ENCODE results near the gene CNGA2.

The CNGA2 gene

DNA sequence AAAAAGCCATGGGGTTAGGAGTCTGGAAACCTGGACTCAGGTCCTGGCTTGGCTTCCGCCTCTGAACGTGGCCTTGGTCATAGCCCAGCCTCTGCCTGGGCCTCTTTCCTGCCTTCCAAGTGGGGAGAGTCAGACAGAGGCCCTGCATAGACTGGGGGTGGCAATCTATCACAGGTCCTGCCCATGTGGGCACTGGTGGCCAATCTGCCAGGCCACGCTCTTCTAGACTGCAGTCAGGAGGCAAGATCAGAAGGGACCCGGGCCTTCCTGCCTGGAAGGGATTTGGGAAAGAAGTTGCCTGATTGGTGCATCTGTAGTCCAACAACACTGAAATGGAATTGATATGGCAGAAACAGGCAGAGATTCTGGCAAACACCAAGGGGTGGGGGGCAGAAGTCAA is 46.1 kb downstream of the CNGA2 start:
- Histone ChIP-seq H3K9me3 (replicated peaks; ENCODE audit: insufficient read depth, low read length) (no peaks in the 10 kb centered on the region), H3K27ac (ENCODE audit: low read length) (no peak overlapping the region), H3K27me3 (replicated peaks; ENCODE audit: insufficient read depth, low read length) (no peaks in the 10 kb centered on the region)

DNA sequence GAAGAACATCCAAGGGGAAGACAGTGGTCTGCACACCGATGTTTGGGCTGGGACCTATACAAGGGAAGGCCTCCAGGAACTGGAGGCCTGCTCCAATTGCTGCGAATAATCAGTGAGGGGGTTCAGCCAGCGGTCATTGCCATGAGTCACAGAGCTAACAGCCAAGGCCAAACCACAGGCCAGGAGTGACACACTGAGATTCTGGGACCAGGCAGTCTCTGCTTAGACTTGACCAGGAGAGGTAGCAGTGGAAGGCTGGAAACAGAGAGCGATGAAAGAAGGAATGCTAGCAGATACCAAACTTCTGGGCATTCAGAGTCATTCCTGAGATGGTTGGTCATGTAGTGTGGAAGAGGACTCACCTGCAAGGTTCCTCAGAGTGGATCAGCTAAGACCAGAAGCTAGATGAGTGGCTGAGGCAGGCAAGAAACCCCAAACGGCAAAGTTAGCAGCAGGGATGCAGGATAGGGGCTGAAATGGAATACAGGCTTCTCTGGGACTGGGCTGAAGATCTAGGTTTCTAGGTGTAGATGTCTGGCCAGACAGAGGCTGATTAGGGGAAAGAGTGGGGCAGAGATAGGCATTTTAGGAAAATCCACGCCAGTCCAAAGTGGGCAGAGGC is 54.7 kb downstream of the CNGA2 start:
- Histone ChIP-seq H3K4me1 (ENCODE audit: low read length) (no peaks in the 10 kb centered on the region), H3K27ac (ENCODE audit: low read length) (no peak overlapping the region), H4K20me1 (ENCODE audit: insufficient read depth, low read length) (no peaks in the 10 kb centered on the region), H2AFZ (ENCODE audit: low read length) (no peak overlapping the region), H3K27me3 (replicated peaks; ENCODE audit: insufficient read depth, low read length) (no peaks in the 10 kb centered on the region), H3K36me3 (replicated peaks; ENCODE audit: insufficient read depth, low read length) (no peaks in the 10 kb centered on the region), H3K9me2 (replicated peaks; ENCODE audit: insufficient read depth, low read length) (no peaks in the 10 kb centered on the region), H3F3A (ENCODE audit: insufficient read depth, low read length) (no peaks in the 10 kb centered on the region), H3K4me3 (ENCODE audit: low read length) (no peak overlapping the region), H3K4me2 (ENCODE audit: low read depth, low read length) (no peak overlapping the region), H3K79me2 (ENCODE audit: low read length) (no peaks in the 10 kb centered on the region), H3K9me3 (replicated peaks; ENCODE audit: insufficient read depth, low read length) (no peaks in the 10 kb centered on the region), H3K9ac (ENCODE audit: low read length) (no peak overlapping the region)
- no peak for DNase-seq
- TF ChIP-seq EZH2phosphoT487 (IDR thresholded peaks at IDR 0.05; ENCODE audit: low read length) (no peak), EZH2 (optimal IDR thresholded peaks at IDR 0.05; ENCODE audit: low read depth, low read length) (no peak)
- TF ChIP-seq, protein P1, sequence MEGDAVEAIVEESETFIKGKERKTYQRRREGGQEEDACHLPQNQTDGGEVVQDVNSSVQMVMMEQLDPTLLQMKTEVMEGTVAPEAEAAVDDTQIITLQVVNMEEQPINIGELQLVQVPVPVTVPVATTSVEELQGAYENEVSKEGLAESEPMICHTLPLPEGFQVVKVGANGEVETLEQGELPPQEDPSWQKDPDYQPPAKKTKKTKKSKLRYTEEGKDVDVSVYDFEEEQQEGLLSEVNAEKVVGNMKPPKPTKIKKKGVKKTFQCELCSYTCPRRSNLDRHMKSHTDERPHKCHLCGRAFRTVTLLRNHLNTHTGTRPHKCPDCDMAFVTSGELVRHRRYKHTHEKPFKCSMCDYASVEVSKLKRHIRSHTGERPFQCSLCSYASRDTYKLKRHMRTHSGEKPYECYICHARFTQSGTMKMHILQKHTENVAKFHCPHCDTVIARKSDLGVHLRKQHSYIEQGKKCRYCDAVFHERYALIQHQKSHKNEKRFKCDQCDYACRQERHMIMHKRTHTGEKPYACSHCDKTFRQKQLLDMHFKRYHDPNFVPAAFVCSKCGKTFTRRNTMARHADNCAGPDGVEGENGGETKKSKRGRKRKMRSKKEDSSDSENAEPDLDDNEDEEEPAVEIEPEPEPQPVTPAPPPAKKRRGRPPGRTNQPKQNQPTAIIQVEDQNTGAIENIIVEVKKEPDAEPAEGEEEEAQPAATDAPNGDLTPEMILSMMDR (IDR thresholded peaks at IDR 0.05; ENCODE audit: low read length) = no peak

More for the DNA sequence above, 46.1 kb downstream of the CNGA2 start:
- Histone ChIP-seq H3K4me1 (ENCODE audit: low read length) (no peaks in the 10 kb centered on the region), H3K9ac (ENCODE audit: low read length) (no peak overlapping the region), H3K79me2 (ENCODE audit: low read length) (no peaks in the 10 kb centered on the region), H2AFZ (ENCODE audit: low read length) (no peak overlapping the region), H3F3A (ENCODE audit: insufficient read depth, low read length) (no peaks in the 10 kb centered on the region), H3K4me2 (ENCODE audit: low read depth, low read length) (no peak overlapping the region), H4K20me1 (ENCODE audit: insufficient read depth, low read length) (no peaks in the 10 kb centered on the region), H3K9me2 (replicated peaks; ENCODE audit: insufficient read depth, low read length) (no peaks in the 10 kb centered on the region), H3K4me3 (ENCODE audit: low read length) (no peak overlapping the region), H3K36me3 (replicated peaks; ENCODE audit: insufficient read depth, low read length) (no peaks in the 10 kb centered on the region)
- no peak for DNase-seq
- TF ChIP-seq EZH2phosphoT487 (IDR thresholded peaks at IDR 0.05; ENCODE audit: low read length) (no peak), EZH2 (optimal IDR thresholded peaks at IDR 0.05; ENCODE audit: low read depth, low read length) (no peak)
- TF ChIP-seq, protein P1 (IDR thresholded peaks at IDR 0.05; ENCODE audit: low read length) = no peak

DNA sequence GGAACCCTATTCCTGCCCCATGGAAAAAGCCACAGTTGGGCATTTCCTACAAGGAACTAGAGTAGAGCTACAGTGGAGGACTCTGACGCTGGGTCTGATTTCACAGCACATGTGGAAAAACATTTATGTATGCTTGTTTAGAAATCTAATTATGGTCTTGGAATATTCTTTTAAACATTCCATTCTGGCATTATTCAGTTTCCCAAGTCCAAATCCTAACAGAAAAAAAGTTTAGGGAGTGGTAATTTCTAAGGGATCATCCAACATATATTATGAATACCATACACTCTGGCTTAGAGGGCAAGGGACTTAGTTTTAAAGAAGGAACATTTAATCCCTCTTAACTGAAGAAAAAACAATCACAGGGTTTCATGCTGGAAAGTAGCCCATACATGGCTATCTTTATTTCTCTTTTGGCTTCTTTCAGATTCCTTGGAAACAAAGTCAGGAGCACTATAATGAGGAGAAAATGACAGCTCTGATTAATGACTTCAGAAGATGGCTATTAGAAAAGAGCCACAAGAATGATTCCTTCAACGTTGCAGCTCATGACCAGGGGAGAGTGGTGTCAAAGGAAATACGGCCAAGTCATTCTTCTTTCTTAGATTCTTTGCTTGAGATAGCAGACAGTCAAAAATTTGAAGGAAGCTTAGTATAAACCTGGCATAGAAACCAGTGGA is 56.1 kb downstream of the CNGA2 start:
- Histone ChIP-seq H3K4me1 (ENCODE audit: low read length) (no peaks in the 10 kb centered on the region), H3K9ac (ENCODE audit: low read length) (no peak overlapping the region), H3K27ac (ENCODE audit: low read length) (no peak overlapping the region), H3K27me3 (replicated peaks; ENCODE audit: insufficient read depth, low read length) (no peaks in the 10 kb centered on the region), H3K9me3 (replicated peaks; ENCODE audit: insufficient read depth, low read length) (no peaks in the 10 kb centered on the region), H3K79me2 (ENCODE audit: low read length) (no peaks in the 10 kb centered on the region), H4K20me1 (ENCODE audit: insufficient read depth, low read length) (no peaks in the 10 kb centered on the region), H3F3A (ENCODE audit: insufficient read depth, low read length) (no peaks in the 10 kb centered on the region), H3K4me3 (ENCODE audit: low read length) (no peak overlapping the region), H3K4me2 (ENCODE audit: low read depth, low read length) (no peak overlapping the region), H2AFZ (ENCODE audit: low read length) (no peak overlapping the region), H3K9me2 (replicated peaks; ENCODE audit: insufficient read depth, low read length) (no peaks in the 10 kb centered on the region), H3K36me3 (replicated peaks; ENCODE audit: insufficient read depth, low read length) (no peaks in the 10 kb centered on the region)
- no peak for TF ChIP-seq EZH2phosphoT487 (IDR thresholded peaks at IDR 0.05; ENCODE audit: low read length)
- TF ChIP-seq, protein P1 (IDR thresholded peaks at IDR 0.05; ENCODE audit: low read length) = no peak
- no peak for TF ChIP-seq EZH2 (optimal IDR thresholded peaks at IDR 0.05; ENCODE audit: low read depth, low read length)
- no peak for DNase-seq

All from MM.1S (cell line).